Ovary (tissue), 9 donors: ENCODE data around the gene UGT1A10. TPM values are rescaled to one million over a fixed set of nuclear protein-coding genes. Genes with fewer than 3 reads are reported as not detected.
A peak's percentile ranks its signal among the peaks of the same experiment; 100 is the strongest.

Source experiments
- DNase-seq, 5 donors: peaks; one replicate each; pipeline ENCODE4 v3.0.0-alpha.2; 2019 to 2020
- H3K27ac ChIP-seq, 2 donors: fragments of 200-600 bp; one replicate each; pipeline versions ENCODE4 v1.5.1 to v1.8.0; 2019 to 2022
- H3K27me3 ChIP-seq: fragments of 200-600 bp; one replicate; pipeline ENCODE4 v1.8.0; 2022
- H3K36me3 ChIP-seq: fragments of 200-600 bp; sonication (generic); one replicate; pipeline ENCODE4 v1.5.1; 2019
- H3K4me1 ChIP-seq: one replicate; pipeline ENCODE4 v1.8.1; 2013; ENCODE audit warnings: mild to moderate bottlenecking, moderate library complexity; ENCODE audit not compliant: insufficient read depth
- H3K4me3 ChIP-seq: fragments of 200-600 bp; sonication (generic); one replicate; pipeline ENCODE4 v1.5.1; 2017
- H3K9me3 ChIP-seq, 2 donors: fragments of 200-600 bp in 1 of 2; sonication (generic) in 1 of 2; one replicate each; pipeline versions ENCODE4 v1.5.1 to v1.8.1; 2013 to 2019; ENCODE audit warnings: mild to moderate bottlenecking in 1 of 2, moderate library complexity in 1 of 2
- EP300 ChIP-seq: sonication (generic); formaldehyde crosslinking; IDR thresholded peaks from one replicate; pipeline ENCODE4 v1.6.1; 2017; ENCODE audit warnings: antibody characterized with exemption
- POLR2A ChIP-seq: fragments of 450-650 bp; IDR thresholded peaks from one replicate; pipeline ENCODE4 v1.6.1; 2017; ENCODE audit warnings: antibody characterized with exemption, mild to moderate bottlenecking, moderate library complexity
- WGBS, 3 donors: extraction: QIAGEN DNeasy Blood & Tissue Kit in 1 of 3; methylation state at CpG; one replicate each; pipeline versions ENCODE4 v1.1.5 to v1.1.7; 2013 to 2017; 5-methylcytosine and 5-hydroxymethylcytosine counted together
- intact Hi-C, 4 donors: fragments of 100-400 bp; cut with DNase I; formaldehyde crosslinking; loops; one replicate each; pipeline versions ENCODE4 v1.11.0 to v1.15.1; 2022 to 2023
- polyA plus RNA-seq, 2 donors: library from polyadenylated mRNA; stranded (reverse); fragments of 200-250 nt in 1 of 2; fragments of 350-450 nt in 1 of 2; fragmentation: Illumina TruSeq in 1 of 2; extraction: RNeasy Lipid Tissue Mini Kit (QIAGEN cat#74804) in 1 of 2; gene quantifications; one replicate each; pipeline ENCODE4 v1.2.3, GENCODE V29; 2013 to 2014
- total RNA-seq, 7 donors: library from RNA; depleted of rRNA in 2 of 7; stranded (reverse); fragments of >200 nt in 2 of 7; fragmentation: NEBNext Ultra II Directional in 3 of 7; extraction: Animal tissue kit (Norgen Biotek cat#: 25700) in 3 of 7; gene quantifications; one replicate each; pipeline versions ENCODE4 v1.1.0 to v1.2.4, GENCODE V29; 2016 to 2023
- TF ChIP-seq, protein P1 (sequence below), 3 donors: fragments of 450-650 bp in 2 of 3; fragments of 200-600 bp in 1 of 3; IDR thresholded peaks; one replicate each; pipeline versions ENCODE4 v1.5.1 to v1.8.0; 2016 to 2022; ENCODE audit warnings: antibody characterized with exemption in 3 of 3, mild to moderate bottlenecking in 1 of 3
- donor health status: DM: no; HTN: no; CAD: no; lungs with moderate emphysema.
- donor health status: DM: no; HTN: no; CAD: no.
- donor health status: Bipolar disorder and iron deficiency.
- donor health status: DM: yes; HTN: yes; CAD: no.
- donor health status: DM: no; HTN: no; CAD: no.
- donor health status: DM: yes; HTN: yes; CAD: no.

The UGT1A10 gene
- total and polyA plus RNA-seq, 9 donors: not detected

DNA sequence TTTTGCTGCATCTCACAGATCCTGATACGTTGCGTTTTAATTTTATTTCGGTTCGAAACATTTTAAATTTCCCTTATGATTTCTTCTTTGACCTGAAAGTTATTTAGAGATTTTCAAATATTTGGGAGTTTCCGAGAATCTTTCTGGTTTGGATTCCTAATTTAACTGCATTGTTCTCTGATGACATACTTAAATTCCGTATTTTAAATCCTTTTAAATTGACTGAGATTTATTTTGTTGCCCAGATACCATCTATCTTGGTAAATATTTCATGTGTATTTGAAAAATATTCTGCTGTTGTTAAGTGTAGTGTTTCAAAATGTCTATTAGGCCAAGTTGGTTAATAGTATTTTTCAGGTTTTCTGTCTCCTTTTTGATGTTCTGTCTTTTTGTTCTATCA lies 179.6 kb downstream of the UGT1A10 start:
- intact Hi-C loops: no loop called here
- Histone ChIP-seq H3K9me3 (no peaks in the 10 kb centered on the region), H3K27ac (no peak overlapping the region), H3K4me1 (no peaks in the 10 kb centered on the region), H3K27me3 (no peaks in the 10 kb centered on the region), H3K36me3 (no peaks in the 10 kb centered on the region), H3K4me3 (no peak overlapping the region)
- WGBS, 3 donors: 67 to 77% (median 68%) methylated on average over 6 of the region's 6 CpGs
- no peak for DNase-seq
- TF ChIP-seq EP300 (no peak), POLR2A (no peak)
- TF ChIP-seq, protein P1, sequence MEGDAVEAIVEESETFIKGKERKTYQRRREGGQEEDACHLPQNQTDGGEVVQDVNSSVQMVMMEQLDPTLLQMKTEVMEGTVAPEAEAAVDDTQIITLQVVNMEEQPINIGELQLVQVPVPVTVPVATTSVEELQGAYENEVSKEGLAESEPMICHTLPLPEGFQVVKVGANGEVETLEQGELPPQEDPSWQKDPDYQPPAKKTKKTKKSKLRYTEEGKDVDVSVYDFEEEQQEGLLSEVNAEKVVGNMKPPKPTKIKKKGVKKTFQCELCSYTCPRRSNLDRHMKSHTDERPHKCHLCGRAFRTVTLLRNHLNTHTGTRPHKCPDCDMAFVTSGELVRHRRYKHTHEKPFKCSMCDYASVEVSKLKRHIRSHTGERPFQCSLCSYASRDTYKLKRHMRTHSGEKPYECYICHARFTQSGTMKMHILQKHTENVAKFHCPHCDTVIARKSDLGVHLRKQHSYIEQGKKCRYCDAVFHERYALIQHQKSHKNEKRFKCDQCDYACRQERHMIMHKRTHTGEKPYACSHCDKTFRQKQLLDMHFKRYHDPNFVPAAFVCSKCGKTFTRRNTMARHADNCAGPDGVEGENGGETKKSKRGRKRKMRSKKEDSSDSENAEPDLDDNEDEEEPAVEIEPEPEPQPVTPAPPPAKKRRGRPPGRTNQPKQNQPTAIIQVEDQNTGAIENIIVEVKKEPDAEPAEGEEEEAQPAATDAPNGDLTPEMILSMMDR (IDR thresholded peaks at IDR 0.05): no peak

DNA sequence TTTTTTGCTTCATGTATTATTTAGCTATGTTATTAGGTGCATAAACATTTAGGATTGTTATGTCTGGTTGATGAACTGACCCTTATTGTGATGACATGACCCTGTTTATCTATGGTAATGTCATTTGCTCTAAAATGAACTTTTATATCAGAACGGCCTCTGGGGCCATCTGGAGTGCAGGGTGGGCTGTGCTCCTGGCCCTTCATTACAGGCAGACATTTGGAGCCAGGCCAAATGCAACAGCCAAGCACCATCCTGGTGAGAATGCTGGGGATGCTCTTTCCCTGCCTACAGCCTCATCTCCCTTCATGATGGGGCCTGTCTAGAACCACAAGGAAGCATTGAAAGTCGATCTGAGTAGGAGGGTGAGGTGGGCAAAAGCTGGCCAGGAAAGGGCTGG lies 180.1 kb downstream of the UGT1A10 start:
- Histone ChIP-seq H3K36me3 (no peaks in the 10 kb centered on the region), H3K27ac (no peak overlapping the region), H3K27me3 (no peaks in the 10 kb centered on the region), H3K4me1 (no peaks in the 10 kb centered on the region), H3K9me3 (no peaks in the 10 kb centered on the region), H3K4me3 (no peak overlapping the region)
- peak in 1 of 5 donors; percentile 12 for DNase-seq
- TF ChIP-seq, protein P1 (IDR thresholded peaks at IDR 0.05): no peak
- TF ChIP-seq EP300 (no peak), POLR2A (no peak)
- intact Hi-C loops: no loop called here
- 30 to 42% (median 34%) methylated on average over 2 of the region's 2 CpGs for WGBS, 3 donors

DNA sequence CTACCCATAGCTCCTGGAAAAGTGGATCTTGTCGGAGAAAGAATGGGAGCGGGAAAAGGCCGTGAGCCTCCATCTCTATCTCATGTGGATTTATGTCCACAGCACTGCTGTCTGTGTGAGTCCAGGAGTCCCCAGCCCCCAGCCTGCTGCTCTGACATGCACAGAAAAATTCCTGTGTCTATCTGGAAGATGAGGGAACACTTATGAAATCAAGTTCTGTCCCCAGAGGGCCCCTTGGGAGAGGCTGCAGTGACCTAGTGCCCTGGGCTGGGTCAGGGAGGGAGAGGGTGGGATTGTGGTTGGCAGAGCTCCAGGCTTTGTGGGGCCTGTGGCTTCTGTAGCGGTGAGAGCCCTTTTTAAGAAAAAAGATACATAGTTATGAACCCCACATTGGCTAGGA lies 180.5 kb downstream of the UGT1A10 start:
- Histone ChIP-seq H3K9me3 (no peaks in the 10 kb centered on the region), H3K4me1 (no peaks in the 10 kb centered on the region), H3K27me3 (no peaks in the 10 kb centered on the region), H3K4me3 (no peak overlapping the region), H3K36me3 (no peaks in the 10 kb centered on the region), H3K27ac (no peak overlapping the region)
- TF ChIP-seq, protein P1 (IDR thresholded peaks at IDR 0.05): no peak
- TF ChIP-seq EP300 (no peak), POLR2A (no peak)
- peak in 1 of 5 donors; percentile 17 for DNase-seq
- 69 to 74% (median 71%) methylated on average over 4 of the region's 4 CpGs for WGBS, 3 donors
- intact Hi-C loops: no loop called here

DNA sequence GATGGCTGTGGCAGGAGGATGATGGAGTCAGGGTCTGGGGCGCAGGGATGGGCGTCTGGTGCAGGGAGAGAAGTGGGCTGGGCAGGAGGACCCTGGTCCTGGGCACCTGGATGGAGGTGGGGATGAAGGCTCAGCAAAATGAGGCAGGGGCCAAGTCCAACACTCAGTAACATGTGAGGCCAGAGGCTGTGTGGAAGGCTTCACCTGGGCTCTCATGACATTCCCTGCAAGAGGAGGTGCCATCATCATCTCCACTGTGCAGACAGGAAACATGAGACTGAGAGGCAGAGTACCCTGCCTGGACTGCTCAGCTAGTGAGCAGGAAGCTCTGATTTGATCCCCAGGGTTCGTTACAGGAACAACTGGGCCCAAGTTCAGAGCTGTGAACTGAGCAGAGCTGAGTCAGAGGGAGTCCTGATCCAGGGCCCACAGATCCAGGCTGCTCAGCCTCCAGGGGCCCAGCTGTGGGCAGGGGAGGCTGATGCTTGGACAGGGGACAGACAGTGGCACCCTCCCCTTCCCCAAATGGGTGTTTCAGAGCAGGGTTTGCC lies 181.2 kb downstream of the UGT1A10 start:
- H3K27me3 ChIP-seq: no peaks in the 10 kb centered on the region
- H3K4me1 ChIP-seq: no peaks in the 10 kb centered on the region
- intact Hi-C loops: no loop called here
- TF ChIP-seq EP300: no peak
- TF ChIP-seq, protein P1 (IDR thresholded peaks at IDR 0.05): no peak
- TF ChIP-seq POLR2A: no peak
- H3K4me3 ChIP-seq: no peak overlapping the region
- H3K36me3 ChIP-seq: no peaks in the 10 kb centered on the region
- H3K27ac ChIP-seq: no peak overlapping the region
- no peaks in the 10 kb centered on the region for H3K9me3 ChIP-seq
- 75 to 91% (median 85%) methylated on average over 3 of the region's 3 CpGs for WGBS, 3 donors
- no peak for DNase-seq
